Activated CD4-positive, alpha-beta T cell treated with anti-CD3 and anti-CD28 coated beads, Interleukin-2, amount 10 ng/mL, durations not matched to agents 7 days and 5 days (primary cell): ENCODE measurements around the gene CREB3L2. TPM values are rescaled to one million over a fixed set of nuclear protein-coding genes. Genes with fewer than 3 reads are reported as not detected.
"Not testable (repeated sequence)": the region's sequence is repeated elsewhere in the genome, so short reads cannot be mapped to it uniquely, and the experiment has no call there.

Source experiments
- CTCF ChIA-PET: fragments of 350-600 bp; sonication (Branson Sonifier 250); formaldehyde crosslinking; loops from one replicate; lab custom pipeline; 2021; ENCODE audit warnings: antibody characterized with exemption; lab: Charles Lee
- POLR2A ChIA-PET: fragments of 350-600 bp; sonication (Branson Sonifier 250); formaldehyde crosslinking; loops from one replicate; lab custom pipeline; 2021; ENCODE audit warnings: antibody characterized with exemption; lab: Charles Lee
- DNase-seq: peaks from one replicate; pipeline ENCODE4 v3.0.0-alpha.2; 2020
- H3K27ac Mint-ChIP-seq: one replicate; pipeline ENCODE4 v1.8.0; 2021; ENCODE audit warnings: mild to moderate bottlenecking, moderate library complexity, mixed read lengths
- H3K27me3 Mint-ChIP-seq: one replicate; pipeline ENCODE4 v1.8.0; 2021; ENCODE audit warnings: mixed read lengths
- H3K36me3 Mint-ChIP-seq: one replicate; pipeline ENCODE4 v1.8.0; 2021; ENCODE audit warnings: low read depth, mixed read lengths
- H3K4me1 Mint-ChIP-seq: one replicate; pipeline ENCODE4 v1.8.0; 2021; ENCODE audit warnings: mixed read lengths
- H3K4me3 Mint-ChIP-seq: one replicate; pipeline ENCODE4 v1.8.0; 2021; ENCODE audit warnings: mild to moderate bottlenecking, moderate library complexity, mixed read lengths
- H3K9me3 Mint-ChIP-seq: one replicate; pipeline ENCODE4 v1.8.0; 2021; ENCODE audit warnings: mixed read lengths
- total RNA-seq, 2 experiments: library from RNA; stranded (reverse); gene quantifications; one replicate each; pipeline ENCODE4 v1.2.3, GENCODE V29; 2021

Gene CREB3L2
- total RNA-seq, result 10 to 100 TPM; 23.1 to 25.7 TPM

DNA sequence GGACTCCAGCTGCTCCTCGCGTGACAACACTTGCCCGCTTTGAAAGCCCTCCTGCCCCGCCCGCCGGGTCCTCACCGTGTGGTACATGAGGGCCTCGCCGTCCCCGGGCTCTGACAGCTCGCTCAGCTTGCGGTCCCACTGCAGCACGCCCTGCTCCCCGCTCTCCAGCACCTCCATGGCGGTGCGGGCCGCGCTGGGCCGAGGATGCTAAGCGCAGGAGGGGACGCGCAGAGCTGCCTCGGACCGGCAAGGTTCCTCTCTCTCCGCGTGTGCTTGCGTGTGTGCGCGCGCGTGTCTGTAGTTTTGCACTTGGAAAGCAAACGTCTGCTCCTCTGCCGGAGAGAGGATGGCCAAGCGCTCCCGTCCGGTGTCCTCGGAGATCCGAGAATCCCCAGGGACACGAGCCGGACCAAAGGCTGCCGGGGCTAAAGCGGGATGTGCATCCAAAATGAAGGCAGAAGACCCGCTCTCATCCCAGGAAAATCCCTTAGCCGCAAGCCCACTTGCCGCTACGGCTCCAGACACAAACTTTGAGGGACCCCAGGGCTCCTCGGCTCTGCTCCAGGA, at the start of gene CREB3L2:
CREB3L2 (minus strand) TSS at position 558 of the 567 bp plus-strand sequence; CDS start at position 177, 381 bp downstream.
- H3K27ac Mint-ChIP-seq, result peak within 1 kb of the TSS; percentile 95
- peaks cover 10% of the 10 kb centered on the region for H3K36me3 Mint-ChIP-seq
- DNase-seq, result peak; percentile 66
- H3K4me1 Mint-ChIP-seq, result peaks cover 46% of the 10 kb centered on the region
- no peaks in the 10 kb centered on the region for H3K27me3 Mint-ChIP-seq
- POLR2A ChIA-PET, result no interaction called here
- peaks cover 2% of the 10 kb centered on the region for H3K9me3 Mint-ChIP-seq
- peak within 1 kb of the TSS; percentile 92 for H3K4me3 Mint-ChIP-seq
- CTCF ChIA-PET, result interaction anchor here (0.6 to 7.8 kb wide), 29 partner anchors 9 to 838 kb away, joined by 3 to 42 read pairs (median 3); no protein-coding TSS in a partner anchor

DNA sequence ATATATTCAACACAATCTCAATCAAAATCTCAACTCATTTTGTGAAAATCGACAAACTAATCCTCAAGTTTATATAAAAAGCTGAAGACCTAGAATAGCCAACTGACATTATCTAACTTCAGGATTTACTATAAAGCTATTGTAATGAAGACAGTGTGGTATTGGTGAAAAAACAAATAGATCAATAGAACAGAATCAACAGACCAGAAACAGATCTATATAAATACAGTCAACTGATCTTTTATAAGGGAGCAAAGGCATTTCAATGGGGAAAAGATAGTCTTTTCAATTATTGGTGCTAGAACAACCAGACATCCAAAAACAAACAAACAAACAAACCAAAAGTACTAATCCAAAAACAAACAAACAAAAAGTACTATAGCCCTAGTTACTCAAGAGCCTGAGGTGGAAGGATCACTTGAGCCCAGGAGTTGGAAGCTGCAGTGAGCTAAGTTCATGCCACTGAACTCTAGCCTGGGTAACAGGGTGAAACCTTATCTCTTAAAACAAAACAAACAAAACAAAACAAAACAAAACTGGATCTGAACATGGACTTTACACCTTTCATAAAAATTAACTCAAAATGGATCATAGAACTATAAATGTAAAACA, 47.7 kb upstream of the CREB3L2 start:
- DNase-seq, result no peak
- POLR2A ChIA-PET, result no interaction called here
- H3K27ac Mint-ChIP-seq, result no peak overlapping the region
- no peaks in the 10 kb centered on the region for H3K36me3 Mint-ChIP-seq
- CTCF ChIA-PET, result no interaction called here
- peaks cover 4% of the 10 kb centered on the region for H3K9me3 Mint-ChIP-seq
- no peak overlapping the region for H3K4me3 Mint-ChIP-seq
- no peaks in the 10 kb centered on the region for H3K4me1 Mint-ChIP-seq
- peaks cover 6% of the 10 kb centered on the region for H3K27me3 Mint-ChIP-seq

DNA sequence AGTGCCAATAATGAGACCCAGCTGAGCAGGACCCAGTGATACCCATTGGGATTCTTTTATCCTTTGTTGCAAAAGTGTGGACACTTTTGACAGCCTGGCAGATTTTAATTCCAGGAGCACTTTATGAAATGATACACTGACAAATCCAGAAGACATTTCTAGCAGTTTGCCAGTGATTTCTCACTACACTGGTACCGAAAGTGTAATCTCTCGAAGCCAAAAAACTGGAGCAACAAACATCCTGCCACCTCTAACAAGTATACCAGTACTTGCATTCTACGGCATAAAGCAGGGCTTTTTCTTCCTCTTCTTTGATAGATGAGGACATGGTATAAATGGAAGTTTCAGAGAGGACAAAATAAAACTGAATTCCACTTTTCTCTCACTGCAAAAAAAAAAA, 46.0 kb upstream of the CREB3L2 start:
- Mint-ChIP-seq H3K4me1 (no peaks in the 10 kb centered on the region), H3K27me3 (peaks cover 8% of the 10 kb centered on the region), H3K36me3 (no peaks in the 10 kb centered on the region), H3K4me3 (no peak overlapping the region), H3K9me3 (peaks cover 4% of the 10 kb centered on the region), H3K27ac (no peak overlapping the region)
- DNase-seq, result no peak
- ChIA-PET CTCF (no interaction called here), POLR2A (no interaction called here)

DNA sequence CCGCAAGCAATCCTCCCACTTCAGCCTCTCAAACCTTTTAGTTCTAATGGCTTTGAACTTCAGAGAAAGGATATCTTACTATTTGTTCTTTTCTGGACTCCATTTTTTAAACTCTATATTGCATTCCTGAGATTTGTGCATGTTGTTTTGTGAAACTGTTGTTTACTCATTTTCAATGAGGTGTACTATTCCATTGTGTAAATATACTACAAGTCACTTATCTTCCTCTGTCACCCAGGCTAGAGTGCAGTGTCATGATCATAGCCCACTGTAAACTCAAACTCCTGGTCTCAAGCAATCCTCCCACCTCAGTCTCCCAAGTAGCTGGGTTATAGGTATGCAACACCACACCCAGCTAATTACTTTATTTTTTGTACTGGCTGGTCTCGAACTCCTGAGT, 43.0 kb upstream of the CREB3L2 start:
- Mint-ChIP-seq H3K27me3 (peaks cover 18% of the 10 kb centered on the region), H3K27ac (no peak overlapping the region), H3K4me3 (no peak overlapping the region), H3K9me3 (no peaks in the 10 kb centered on the region), H3K4me1 (no peaks in the 10 kb centered on the region), H3K36me3 (no peaks in the 10 kb centered on the region)
- no peak for DNase-seq
- CTCF ChIA-PET, result no interaction called here
- POLR2A ChIA-PET, result no interaction called here

DNA sequence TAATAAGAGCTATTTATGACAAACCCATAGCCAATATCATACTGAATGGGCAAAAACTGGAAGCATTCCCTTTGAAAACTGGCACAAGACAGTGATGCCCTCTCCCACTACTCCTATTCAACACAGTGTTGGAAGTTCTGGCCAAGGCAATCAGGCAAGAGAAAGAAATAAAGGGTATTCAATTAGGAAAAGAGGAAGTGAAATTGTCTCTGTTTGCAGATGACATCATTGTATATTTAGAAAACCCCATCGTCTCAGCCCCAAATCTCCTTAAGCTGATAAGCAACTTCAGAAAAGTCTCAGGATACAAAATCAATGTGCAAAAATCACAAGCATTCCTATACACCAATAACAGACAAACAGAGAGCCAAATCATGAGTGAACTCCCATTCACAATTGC, 38.2 kb upstream of the CREB3L2 start:
- H3K9me3 Mint-ChIP-seq, DNase-seq, H3K27ac Mint-ChIP-seq, H3K4me1 Mint-ChIP-seq, H3K4me3 Mint-ChIP-seq, POLR2A ChIA-PET, CTCF ChIA-PET, H3K36me3 Mint-ChIP-seq: not testable (repeated sequence)
- peaks cover 32% of the 10 kb centered on the region for H3K27me3 Mint-ChIP-seq

- DNase-seq, result no peak
- H3K4me1 Mint-ChIP-seq, result no peaks in the 10 kb centered on the region
- POLR2A ChIA-PET, result no interaction called here
- peaks cover 12% of the 10 kb centered on the region for H3K9me3 Mint-ChIP-seq
- H3K36me3 Mint-ChIP-seq, result peaks cover 4% of the 10 kb centered on the region
- no peak overlapping the region for H3K27ac Mint-ChIP-seq
- CTCF ChIA-PET, result no interaction called here
- peaks cover 27% of the 10 kb centered on the region for H3K27me3 Mint-ChIP-seq
- no peak overlapping the region for H3K4me3 Mint-ChIP-seq
Measured at GRCh38 chr7:138036135-138036534, 34.2 kb upstream of the CREB3L2 start.

- Mint-ChIP-seq H3K36me3 (peaks cover 4% of the 10 kb centered on the region), H3K4me3 (no peak overlapping the region), H3K27me3 (peaks cover 9% of the 10 kb centered on the region)
Measured at GRCh38 chr7:138033241-138033640, 31.4 kb upstream of the CREB3L2 start.

DNA sequence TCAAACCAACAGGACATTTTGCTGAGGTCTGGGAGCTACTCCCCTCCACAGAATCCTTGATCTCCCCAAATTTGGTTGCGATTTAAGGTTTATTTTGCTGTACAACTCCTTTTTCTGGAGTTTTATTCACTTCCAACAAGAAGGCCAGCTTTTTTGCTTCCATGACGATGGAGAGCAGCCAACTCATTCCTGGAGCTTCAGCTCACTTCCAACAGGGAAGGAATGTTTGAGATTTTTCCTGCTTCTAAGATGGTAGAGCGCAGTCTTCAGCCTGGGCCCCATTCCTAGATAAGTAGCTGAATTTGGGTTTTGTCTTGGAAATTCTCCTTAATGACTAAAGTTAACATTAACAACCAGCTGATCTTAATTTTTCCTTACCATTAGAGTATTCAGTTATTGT, 30.9 kb upstream of the CREB3L2 start:
- H3K4me1 Mint-ChIP-seq, result no peaks in the 10 kb centered on the region
- ChIA-PET POLR2A (no interaction called here), CTCF (interaction anchor here (1.1 kb wide), 1 partner anchor 706 kb away, joined by 3 read pairs; no protein-coding TSS in a partner anchor)

More at GRCh38 chr7:138033241-138033640, 31.4 kb upstream of the CREB3L2 start:
- CTCF ChIA-PET, result interaction anchor here (1.1 kb wide), 1 partner anchor 705 kb away, joined by 3 read pairs; no protein-coding TSS in a partner anchor
- peaks cover 12% of the 10 kb centered on the region for H3K9me3 Mint-ChIP-seq
- POLR2A ChIA-PET, result no interaction called here
- no peaks in the 10 kb centered on the region for H3K4me1 Mint-ChIP-seq
- no peak overlapping the region for H3K27ac Mint-ChIP-seq
- DNase-seq, result no peak

DNA sequence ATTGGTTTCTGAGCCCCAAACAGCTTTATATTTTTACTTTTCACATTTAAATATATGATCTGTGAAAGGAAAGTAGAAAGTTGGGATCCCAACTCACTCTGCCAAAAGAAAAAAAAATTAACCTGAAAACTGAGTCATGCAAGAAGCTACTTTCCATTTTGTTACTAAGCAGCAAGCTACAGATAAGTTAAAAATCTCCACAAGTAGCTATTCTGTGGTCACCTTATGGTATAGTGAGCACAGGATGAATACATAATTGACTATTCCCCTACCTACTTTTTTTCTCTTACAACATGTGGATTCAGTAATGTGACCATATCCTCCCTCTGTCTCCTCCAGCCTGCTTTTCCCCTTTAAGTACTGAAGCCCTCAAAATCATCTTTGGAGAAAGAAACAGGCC, 30.3 kb upstream of the CREB3L2 start:
- H3K4me1 Mint-ChIP-seq, result no peaks in the 10 kb centered on the region
- no peak overlapping the region for H3K27ac Mint-ChIP-seq
- ChIA-PET CTCF (no interaction called here), POLR2A (no interaction called here)
- H3K9me3 Mint-ChIP-seq, result peaks cover 12% of the 10 kb centered on the region
- H3K36me3 Mint-ChIP-seq, result peaks cover 4% of the 10 kb centered on the region
- no peak overlapping the region for H3K4me3 Mint-ChIP-seq
- no peak for DNase-seq
- H3K27me3 Mint-ChIP-seq, result peaks cover 9% of the 10 kb centered on the region

More for the DNA sequence above, 30.9 kb upstream of the CREB3L2 start:
- no peak for DNase-seq
- Mint-ChIP-seq H3K4me3 (no peak overlapping the region), H3K36me3 (peaks cover 4% of the 10 kb centered on the region), H3K27me3 (peaks cover 9% of the 10 kb centered on the region), H3K27ac (no peak overlapping the region), H3K9me3 (peaks cover 12% of the 10 kb centered on the region)

- Mint-ChIP-seq H3K4me3 (no peak overlapping the region), H3K27me3 (peaks cover 4% of the 10 kb centered on the region), H3K27ac (no peak overlapping the region), H3K4me1 (no peaks in the 10 kb centered on the region), H3K36me3 (no peaks in the 10 kb centered on the region), H3K9me3 (peaks cover 7% of the 10 kb centered on the region)
- ChIA-PET POLR2A (no interaction called here), CTCF (no interaction called here)
- DNase-seq, result no peak
Measured at GRCh38 chr7:138030679-138031351, 28.9 kb upstream of the CREB3L2 start.

DNA sequence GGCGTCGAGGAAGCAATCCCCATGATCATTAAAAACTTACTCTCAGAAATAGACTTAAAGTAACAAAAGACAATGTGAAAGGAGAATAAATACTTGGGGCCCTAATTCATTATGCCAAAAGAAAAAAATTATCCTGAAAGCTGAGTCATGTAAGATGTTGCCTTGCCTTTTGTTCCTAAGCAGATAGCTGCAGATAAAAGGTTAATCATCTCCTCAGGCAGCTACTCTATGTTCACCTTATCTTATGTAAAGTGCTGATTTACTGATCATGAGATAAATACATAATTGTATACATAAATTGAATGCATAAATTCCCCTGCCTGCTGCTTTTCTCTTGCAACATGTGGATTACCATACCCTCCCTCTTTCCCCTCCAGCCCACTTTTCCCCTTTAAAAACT, 28.1 kb upstream of the CREB3L2 start:
- Mint-ChIP-seq H3K36me3 (no peaks in the 10 kb centered on the region), H3K27ac (no peak overlapping the region), H3K4me1 (no peaks in the 10 kb centered on the region), H3K4me3 (no peak overlapping the region), H3K9me3 (peaks cover 9% of the 10 kb centered on the region), H3K27me3 (peaks cover 4% of the 10 kb centered on the region)
- DNase-seq, result no peak
- ChIA-PET CTCF (no interaction called here), POLR2A (no interaction called here)

DNA sequence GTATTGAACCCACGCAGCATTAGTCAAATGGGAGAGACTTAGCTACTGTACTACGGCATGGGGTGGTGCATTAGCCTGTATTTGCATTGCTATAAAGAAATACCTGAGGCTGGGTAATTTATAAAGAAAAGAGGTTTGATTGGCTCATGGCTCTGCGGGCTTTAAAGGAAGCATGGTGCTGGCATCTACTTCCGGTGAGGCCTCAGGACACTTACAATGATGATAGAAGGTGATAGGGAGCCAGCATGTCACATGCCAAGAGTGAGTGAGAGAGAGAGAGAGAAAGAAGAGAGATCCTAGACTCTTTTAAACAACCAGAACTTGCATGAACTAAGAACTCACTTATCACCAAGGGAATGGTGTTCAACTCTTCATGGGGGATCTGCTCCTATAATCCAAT, 27.2 kb upstream of the CREB3L2 start:
- no peak for DNase-seq
- peaks cover 6% of the 10 kb centered on the region for H3K9me3 Mint-ChIP-seq
- peaks cover 4% of the 10 kb centered on the region for H3K4me1 Mint-ChIP-seq
- peaks cover 4% of the 10 kb centered on the region for H3K27me3 Mint-ChIP-seq
- CTCF ChIA-PET, result interaction anchor here (1.2 kb wide), 1 partner anchor 10 kb away, joined by 3 read pairs; no protein-coding TSS in a partner anchor
- no peak overlapping the region for H3K27ac Mint-ChIP-seq
- no peaks in the 10 kb centered on the region for H3K36me3 Mint-ChIP-seq
- POLR2A ChIA-PET, result no interaction called here
- H3K4me3 Mint-ChIP-seq, result no peak overlapping the region

GRCh38 chr7:138027100-138027499, 25.2 kb upstream of the CREB3L2 start:
- Mint-ChIP-seq H3K27ac (no peak overlapping the region), H3K36me3 (no peaks in the 10 kb centered on the region), H3K4me3 (no peak overlapping the region), H3K27me3 (peaks cover 4% of the 10 kb centered on the region), H3K4me1 (peaks cover 7% of the 10 kb centered on the region), H3K9me3 (peaks cover 14% of the 10 kb centered on the region)
- no peak for DNase-seq
- POLR2A ChIA-PET, result no interaction called here
- CTCF ChIA-PET, result interaction anchor here (1.2 kb wide), 1 partner anchor 16 kb away, joined by 4 read pairs; no protein-coding TSS in a partner anchor
